GM18867 (cell line): ENCODE measurements around the gene TRIM74.
"Not testable (repeated sequence)": the region's sequence is repeated elsewhere in the genome, so short reads cannot be mapped to it uniquely, and the experiment has no call there.

ENCODE experiments used
- ATAC-seq: cut with Tn5 transposase; IDR thresholded peaks from one replicate; pipeline ENCODE4 v1.9.1; 2021; ENCODE audit warnings: mild to moderate bottlenecking, moderate library complexity; ENCODE audit not compliant: unreplicated experiment

The TRIM74 gene

DNA sequence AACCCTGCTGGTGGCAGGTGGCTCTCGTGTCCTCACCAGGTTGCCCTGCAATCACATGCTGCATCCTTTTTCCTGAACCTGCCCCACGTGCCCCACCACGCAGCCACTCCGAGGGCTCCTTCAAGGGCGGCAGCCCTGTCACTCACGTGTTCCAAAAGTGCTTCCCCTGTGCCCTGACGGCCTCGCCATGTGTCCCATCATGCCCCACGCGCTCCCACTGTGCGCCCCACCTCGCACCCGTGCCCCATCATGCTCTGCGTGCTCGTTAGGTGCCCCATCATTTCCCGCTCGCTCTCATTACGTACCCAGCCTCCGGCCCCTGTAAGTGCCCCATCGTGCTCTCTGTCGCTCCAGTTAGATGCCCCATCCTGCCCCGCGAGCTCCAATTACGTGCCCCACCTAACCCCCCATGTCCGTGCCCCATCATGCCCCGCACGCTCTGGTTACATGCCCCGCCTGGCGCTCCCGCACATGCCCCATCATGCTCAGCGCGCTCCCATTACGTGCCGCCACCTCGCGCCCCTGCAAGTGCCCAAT, at the start of gene TRIM74:
TSS of gene TRIM74 (minus strand) at position 487 of the 537 bp plus-strand sequence. CDS start 3,309 bp downstream, outside the sequence.
- ATAC-seq = not testable (repeated sequence)

- not testable (repeated sequence) for ATAC-seq
Measured at GRCh38 chr7:73006491-73006890, 37.2 kb upstream of the TRIM74 start.

GRCh38 chr7:73005693-73006447, 36.6 kb upstream of the TRIM74 start:
- ATAC-seq = peak; percentile 84

DNA sequence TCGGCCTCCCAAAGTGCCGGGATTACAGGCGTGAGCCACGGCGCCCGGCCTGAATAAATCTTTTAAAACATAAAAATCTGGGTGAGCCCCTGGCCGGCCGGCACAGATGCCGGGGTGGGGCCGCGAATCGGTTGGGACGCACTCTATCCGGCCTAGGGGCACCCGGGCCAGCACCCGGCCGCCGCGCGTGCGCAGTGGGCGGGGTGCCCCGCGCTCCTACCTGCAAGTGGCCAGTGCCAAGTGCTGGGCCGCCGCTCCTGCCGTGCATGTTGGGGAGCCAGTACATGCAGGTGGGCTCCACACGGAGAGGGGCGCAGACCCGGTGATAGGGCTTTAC, 36.1 kb upstream of the TRIM74 start:
- peak; percentile 87 for ATAC-seq

DNA sequence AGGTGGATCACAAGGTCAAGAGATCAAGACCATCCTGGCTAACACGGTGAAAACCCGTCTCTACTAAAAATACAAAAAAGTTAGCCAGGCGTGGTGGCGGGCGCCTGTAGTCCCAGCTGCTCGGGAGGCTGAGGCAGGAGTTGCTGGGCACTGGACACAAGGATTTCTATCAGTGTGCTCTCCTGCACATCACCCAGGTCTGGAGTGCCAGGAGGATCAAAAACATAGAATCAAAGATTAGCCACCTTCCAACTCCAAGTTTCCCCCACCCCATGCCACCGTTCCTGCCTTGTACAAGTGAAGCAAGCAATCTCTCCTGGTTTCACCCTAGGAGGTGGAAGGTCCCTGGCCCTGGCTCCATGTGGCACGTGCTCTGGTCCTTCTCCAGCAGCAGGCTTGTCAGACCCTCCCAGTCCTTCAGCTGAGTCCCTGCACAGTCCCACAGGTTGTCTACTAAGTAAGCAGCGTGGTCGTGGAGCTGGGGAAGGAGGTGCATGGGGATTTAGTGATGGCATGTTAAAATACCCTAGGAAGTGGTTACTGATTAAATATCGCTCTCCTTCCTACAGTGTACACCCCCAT, 28.7 kb upstream of the TRIM74 start:
- ATAC-seq = not testable (repeated sequence)

DNA sequence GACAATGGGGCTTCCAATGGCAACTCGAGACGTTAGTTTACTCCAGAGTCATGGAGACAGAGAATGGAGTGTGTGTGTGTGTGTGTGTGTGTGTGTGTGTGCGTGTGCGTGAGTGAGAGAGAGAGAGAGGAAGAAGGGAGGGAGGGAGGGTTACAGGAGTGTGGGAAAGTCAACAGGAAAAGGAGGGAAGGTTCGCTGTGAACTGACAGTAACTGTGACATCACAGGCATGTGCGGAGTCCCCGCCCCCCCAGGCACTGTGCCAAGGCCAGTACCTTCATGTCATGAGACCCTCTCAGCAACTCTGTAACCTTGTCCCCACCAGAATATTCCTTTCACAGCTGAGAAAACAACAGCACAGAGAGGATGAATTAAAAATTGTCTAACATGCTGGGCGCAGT, 28.2 kb upstream of the TRIM74 start:
- not testable (repeated sequence) for ATAC-seq

GRCh38 chr7:72995484-72995883, 26.2 kb upstream of the TRIM74 start:
- not testable (repeated sequence) for ATAC-seq

DNA sequence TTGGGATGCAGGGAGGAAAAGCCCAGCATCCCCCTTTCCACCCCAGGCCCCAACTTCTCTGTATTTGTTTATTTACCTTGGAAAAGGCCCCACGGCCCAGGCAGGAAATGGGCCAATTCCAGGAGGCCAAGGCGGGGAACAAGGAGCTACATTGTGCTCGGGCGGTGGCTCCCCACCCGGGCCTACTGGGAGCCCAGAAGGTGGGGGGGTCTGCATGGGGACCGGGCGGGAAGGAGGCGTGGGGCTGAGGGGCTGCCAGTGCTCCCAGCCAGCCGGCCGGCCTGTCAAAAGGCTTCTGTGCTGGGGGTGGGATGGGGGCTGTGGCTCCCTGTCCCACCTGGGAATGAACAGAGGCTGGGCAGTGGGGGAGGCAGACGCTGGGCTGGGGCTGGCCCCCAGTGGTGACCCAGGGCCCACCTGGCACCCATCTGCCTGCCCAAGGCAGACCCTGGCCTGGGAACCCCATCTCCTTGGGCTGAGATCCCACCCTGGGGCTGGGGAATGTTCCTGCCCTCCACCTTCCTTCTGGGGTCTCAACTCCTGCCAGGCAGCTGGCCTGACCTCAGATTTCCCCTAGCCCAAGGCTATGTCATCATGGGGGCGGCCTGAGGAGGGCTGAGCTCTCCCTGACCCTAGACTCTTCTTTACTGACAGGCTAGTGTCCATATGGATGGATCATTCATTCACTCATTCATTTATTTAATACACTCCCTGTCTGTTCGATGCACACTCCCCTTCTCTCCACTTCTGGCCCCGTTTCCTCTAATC, 21.1 kb upstream of the TRIM74 start:
- ATAC-seq = not testable (repeated sequence)

DNA sequence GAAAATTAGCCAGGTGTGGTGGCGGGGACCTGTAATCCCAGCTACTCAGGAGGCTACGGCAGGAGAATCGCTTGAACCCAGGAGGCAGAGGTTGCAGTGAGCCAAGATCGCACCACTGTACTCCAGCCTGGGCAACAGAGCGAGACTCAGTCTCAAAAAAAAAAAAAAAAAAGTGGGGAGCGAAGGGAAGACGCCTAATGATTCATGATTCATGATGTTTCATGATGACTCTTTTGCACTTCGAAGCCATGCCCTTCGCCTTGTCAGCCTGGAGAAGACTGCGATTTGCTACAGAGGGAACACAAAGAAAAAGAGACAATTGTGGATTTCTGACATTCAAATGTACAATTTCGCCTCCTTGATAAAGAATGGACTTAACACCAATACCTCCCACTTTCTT, 12.8 kb upstream of the TRIM74 start:
- ATAC-seq = not testable (repeated sequence)

DNA sequence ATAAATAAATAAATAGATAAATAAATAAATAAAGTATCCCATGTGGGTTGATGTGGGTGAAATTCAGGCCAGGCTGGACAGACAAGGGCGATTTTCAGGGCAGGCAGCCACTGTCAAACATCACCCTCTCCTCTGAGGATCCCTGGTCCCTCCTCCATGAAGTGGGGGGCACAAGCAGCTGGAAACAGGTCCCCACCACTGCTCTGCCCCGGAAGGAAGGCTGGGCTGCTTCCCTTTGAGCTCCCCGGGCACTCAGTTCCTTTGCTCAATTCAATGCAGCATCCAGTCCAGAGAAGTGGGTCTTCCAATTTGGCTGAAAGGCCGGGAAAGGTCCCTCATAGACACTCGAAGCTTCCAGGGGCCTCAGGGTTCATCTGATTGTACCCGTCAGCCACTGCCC, 11.1 kb upstream of the TRIM74 start:
- ATAC-seq = not testable (repeated sequence)

GRCh38 chr7:72976434-72976833, 7.2 kb upstream of the TRIM74 start:
- ATAC-seq = not testable (repeated sequence)

- ATAC-seq = not testable (repeated sequence)
Measured at GRCh38 chr7:72975656-72976286, 6.5 kb upstream of the TRIM74 start.

DNA sequence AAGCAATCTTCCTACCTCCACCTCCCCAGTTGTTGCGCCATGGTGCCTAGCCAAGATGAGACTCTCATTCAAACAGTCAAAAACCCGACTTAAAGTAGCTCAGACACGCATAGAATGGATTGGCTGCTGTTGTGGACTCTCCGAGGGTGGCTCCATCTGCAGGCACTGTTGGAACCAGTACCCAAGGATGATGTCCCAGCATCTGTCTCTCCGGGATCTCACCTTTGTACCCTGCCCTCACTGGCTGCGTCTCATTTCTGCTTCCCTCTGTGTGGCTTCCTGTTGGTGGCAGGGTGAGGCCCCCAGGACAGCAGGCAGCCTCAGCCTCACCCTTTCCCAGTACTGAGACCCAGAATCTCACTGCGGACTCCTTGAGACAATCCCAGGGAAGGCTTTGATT, 5.5 kb upstream of the TRIM74 start:
- ATAC-seq = not testable (repeated sequence)

GRCh38 chr7:72971505-72971904, 2.2 kb upstream of the TRIM74 start:
- not testable (repeated sequence) for ATAC-seq

DNA sequence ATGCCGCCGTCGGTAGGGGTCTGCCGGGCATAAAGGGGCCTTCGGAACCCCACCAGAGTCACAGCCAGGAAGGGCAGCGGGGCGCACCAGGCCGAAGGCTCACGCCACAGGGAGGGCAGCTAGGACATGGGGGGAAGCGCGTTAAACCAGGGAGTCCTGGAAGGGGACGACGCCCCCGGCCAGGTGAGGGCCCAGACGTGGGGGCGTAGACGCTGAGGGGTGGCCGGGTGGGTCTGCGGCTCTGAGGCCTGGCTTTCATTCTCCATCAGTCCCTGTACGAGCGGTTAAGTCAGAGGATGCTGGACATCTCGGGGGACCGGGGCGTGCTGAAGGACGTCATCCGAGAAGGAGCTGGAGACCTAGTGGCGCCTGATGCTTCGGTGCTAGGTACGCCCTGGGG, 422 bp upstream of the TRIM74 start:
- not testable (repeated sequence) for ATAC-seq

DNA sequence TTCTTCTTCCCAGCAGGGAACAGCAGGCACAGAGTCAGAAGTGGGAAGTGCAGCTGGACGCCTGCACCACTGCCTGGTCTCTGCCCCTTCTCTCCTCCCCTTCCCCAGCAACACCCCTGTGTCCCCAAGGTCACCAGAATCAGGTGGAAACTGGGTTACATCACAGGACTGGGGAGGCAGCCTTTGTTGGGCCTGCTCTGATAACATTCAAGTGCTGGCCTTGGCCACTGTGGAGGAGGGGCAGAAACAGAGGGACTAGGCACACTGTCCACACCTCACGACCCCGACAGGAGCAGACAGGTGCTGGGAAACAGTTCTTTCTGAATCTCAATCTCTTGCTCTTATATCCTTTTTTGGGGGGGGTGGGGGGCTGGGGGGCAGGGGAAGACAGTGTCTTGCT, 2.4 kb downstream of the TRIM74 start:
- not testable (repeated sequence) for ATAC-seq

- ATAC-seq = peak; percentile 62
Measured at GRCh38 chr7:72965186-72965975, 3.9 kb downstream of the TRIM74 start.

DNA sequence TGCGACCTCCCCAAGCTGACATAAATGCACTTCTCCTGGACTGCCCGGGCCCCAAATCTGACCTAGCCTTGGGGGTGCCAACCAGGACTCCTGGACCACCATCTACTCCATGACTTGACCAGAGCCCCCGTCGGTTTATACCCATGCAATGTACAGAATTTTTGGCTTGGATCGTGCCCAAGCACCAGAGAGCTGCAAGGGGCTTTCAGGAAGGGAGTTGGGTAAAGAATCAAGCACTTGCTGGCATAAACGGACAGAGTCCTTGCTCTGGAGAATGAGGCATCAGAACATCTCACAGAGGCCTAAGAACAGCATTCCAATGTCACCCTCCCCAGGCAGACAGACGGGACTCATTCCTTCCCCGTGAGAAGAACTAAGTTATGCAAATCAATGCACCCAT, 6.2 kb downstream of the TRIM74 start:
- ATAC-seq = not testable (repeated sequence)

DNA sequence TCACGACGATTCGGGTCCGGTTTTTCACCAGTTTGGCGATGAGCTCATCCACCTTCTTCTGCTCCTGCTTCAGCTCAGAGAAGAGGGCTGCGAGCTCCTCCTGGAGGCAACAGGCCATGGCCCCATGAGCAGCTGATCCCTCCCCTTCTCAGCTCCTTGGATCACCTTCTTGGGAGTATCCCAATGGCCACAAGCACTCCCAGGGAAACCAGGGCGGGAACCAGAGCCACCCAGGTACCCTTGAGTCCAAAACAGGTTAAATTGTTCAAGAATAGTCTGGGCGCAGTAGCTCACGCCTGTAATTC, 8.0 kb downstream of the TRIM74 start:
- ATAC-seq = not testable (repeated sequence)

- ATAC-seq = not testable (repeated sequence)
Measured at GRCh38 chr7:72960626-72961345, 8.5 kb downstream of the TRIM74 start.
